Fibroblast of lung (primary cell): ENCODE measurements around the gene COX4I2. TPM values are rescaled to one million over a fixed set of nuclear protein-coding genes. Genes with fewer than 3 reads are reported as not detected.
A peak's percentile ranks its signal among the peaks of the same experiment; 100 is the strongest.

ENCODE experiments used
- DNase-seq, 2 donors: peaks; one replicate each; pipeline versions ENCODE4 v3.0.0 to v3.0.0-alpha.2; 2010; ENCODE audit warnings: low read depth in 2 of 2
- H2AFZ ChIP-seq: 2 replicates; pipeline ENCODE4 v1.5.1; 2012; ENCODE audit warnings: low read length, control low read depth, inconsistent platforms
- H3K27ac ChIP-seq: 2 replicates; pipeline ENCODE4 v1.5.1; 2011; ENCODE audit warnings: low read length, control low read depth; ENCODE audit not compliant: insufficient read depth
- H3K27me3 ChIP-seq: 2 replicates; pipeline ENCODE4 v1.5.1; 2011; ENCODE audit warnings: mild to moderate bottlenecking, low read length; ENCODE audit not compliant: control insufficient read depth, insufficient read depth
- H3K36me3 ChIP-seq: 2 replicates; pipeline ENCODE4 v1.5.1; 2011; ENCODE audit warnings: low read length; ENCODE audit not compliant: control insufficient read depth, insufficient read depth
- H3K4me1 ChIP-seq: 2 replicates; pipeline ENCODE4 v1.5.1; 2011; ENCODE audit warnings: low read length; ENCODE audit not compliant: control insufficient read depth, insufficient read depth; ENCODE audit errors: extremely low read depth
- H3K4me2 ChIP-seq: 2 replicates; pipeline ENCODE4 v1.5.1; 2011; ENCODE audit warnings: low read length, control low read depth; ENCODE audit not compliant: insufficient read depth; ENCODE audit errors: extremely low read depth
- H3K4me3 ChIP-seq, 4 experiments: fragments of 200-600 bp in 1 of 4; sonication (generic) in 1 of 4; replicated peaks in 1 of 4; 2 replicates each; pipeline ENCODE4 v1.5.1; 2011 to 2016; ENCODE audit warnings: low read length in 4 of 4, low read depth in 3 of 4, mild to moderate bottlenecking in 3 of 4, control low read depth in 2 of 4, inconsistent platforms in 1 of 4, mixed read lengths in 1 of 4; ENCODE audit not compliant: insufficient read depth in 1 of 4; ENCODE audit errors: control extremely low read depth in 1 of 4
- H3K79me2 ChIP-seq: 2 replicates; pipeline ENCODE4 v1.5.1; 2012; ENCODE audit warnings: mild to moderate bottlenecking, low read length, inconsistent platforms; ENCODE audit not compliant: control insufficient read depth, insufficient read depth
- H3K9ac ChIP-seq: 2 replicates; pipeline ENCODE4 v1.5.1; 2011; ENCODE audit warnings: mild to moderate bottlenecking, low read length, control low read depth; ENCODE audit not compliant: insufficient read depth
- H3K9me3 ChIP-seq: 2 replicates; pipeline ENCODE4 v1.5.1; 2012; ENCODE audit warnings: low read depth, low read length; ENCODE audit not compliant: control insufficient read depth, insufficient read depth
- H4K20me1 ChIP-seq: 2 replicates; pipeline ENCODE4 v1.5.1; 2011; ENCODE audit warnings: low read length; ENCODE audit not compliant: control insufficient read depth, insufficient read depth; ENCODE audit errors: extremely low read depth
- EZH2 ChIP-seq: IDR thresholded peaks from 2 replicates; pipeline ENCODE4 v1.5.1; 2012; ENCODE audit warnings: low read length, control low read depth, mild to moderate bottlenecking; ENCODE audit errors: missing control alignments
- polyA plus RNA-seq, 2 donors: library from polyadenylated mRNA; depleted of rRNA in 1 of 2; stranded (reverse) in 1 of 2; unstranded in 1 of 2; fragments of >200 nt; gene quantifications; 2 replicates each; pipeline ENCODE4 v1.2.1, GENCODE V29; 2011 to 2012; ENCODE audit warnings: missing spikeins in 1 of 2
- total RNA-seq: library from RNA; depleted of rRNA; stranded (reverse); fragments of >200 nt; gene quantifications from 2 replicates; pipeline ENCODE4 v1.2.1, GENCODE V29; 2014
- TF ChIP-seq, protein P1 (sequence below), 2 donors: IDR thresholded peaks in 1 of 2; conservative IDR thresholded peaks in 1 of 2; 1 replicate in 1 of 2; 2 replicates in 1 of 2; pipeline ENCODE4 v1.5.1; 2011 to 2012; ENCODE audit warnings: low read length in 2 of 2, control low read depth in 1 of 2, inconsistent platforms in 1 of 2, low read depth in 1 of 2, mild to moderate bottlenecking in 1 of 2

The COX4I2 gene
- total and polyA plus RNA-seq, 2 donors (not counting 1 experiment from before 2014, with no cell fraction given) = not detected

DNA sequence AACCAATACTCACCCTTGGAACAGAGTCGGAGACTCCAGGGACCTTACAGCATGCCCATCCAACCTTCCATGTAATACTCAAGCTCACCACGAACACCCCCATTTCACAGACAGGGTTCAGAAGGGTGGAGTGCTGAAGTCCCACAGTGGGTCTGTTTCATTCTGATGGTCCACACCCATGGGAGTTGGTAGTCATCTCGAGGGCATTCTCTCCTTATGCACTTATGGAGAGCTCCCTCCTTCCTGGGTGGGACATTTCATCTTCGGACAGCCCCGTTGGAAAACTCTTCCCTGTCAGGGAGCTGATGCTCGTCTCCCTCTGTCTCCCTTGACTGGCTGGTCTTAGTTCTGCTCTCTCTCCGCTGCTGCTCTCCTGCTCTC lies 38.9 kb downstream of the COX4I2 start:
- Histone ChIP-seq H3K4me1 (peaks cover 27% of the 10 kb centered on the region), H2AFZ (no peak overlapping the region), H3K79me2 (peaks cover 80% of the 10 kb centered on the region), H3K4me3 (no peak overlapping the region), H3K9ac (no peak overlapping the region), H3K27ac (peak overlapping the region; percentile 82), H3K9me3 (no peaks in the 10 kb centered on the region), H3K4me2 (no peak overlapping the region), H3K36me3 (peaks cover 8% of the 10 kb centered on the region), H4K20me1 (no peaks in the 10 kb centered on the region), H3K27me3 (no peaks in the 10 kb centered on the region)
- DNase-seq = no peak
- TF ChIP-seq EZH2 = no peak
- TF ChIP-seq, protein P1, sequence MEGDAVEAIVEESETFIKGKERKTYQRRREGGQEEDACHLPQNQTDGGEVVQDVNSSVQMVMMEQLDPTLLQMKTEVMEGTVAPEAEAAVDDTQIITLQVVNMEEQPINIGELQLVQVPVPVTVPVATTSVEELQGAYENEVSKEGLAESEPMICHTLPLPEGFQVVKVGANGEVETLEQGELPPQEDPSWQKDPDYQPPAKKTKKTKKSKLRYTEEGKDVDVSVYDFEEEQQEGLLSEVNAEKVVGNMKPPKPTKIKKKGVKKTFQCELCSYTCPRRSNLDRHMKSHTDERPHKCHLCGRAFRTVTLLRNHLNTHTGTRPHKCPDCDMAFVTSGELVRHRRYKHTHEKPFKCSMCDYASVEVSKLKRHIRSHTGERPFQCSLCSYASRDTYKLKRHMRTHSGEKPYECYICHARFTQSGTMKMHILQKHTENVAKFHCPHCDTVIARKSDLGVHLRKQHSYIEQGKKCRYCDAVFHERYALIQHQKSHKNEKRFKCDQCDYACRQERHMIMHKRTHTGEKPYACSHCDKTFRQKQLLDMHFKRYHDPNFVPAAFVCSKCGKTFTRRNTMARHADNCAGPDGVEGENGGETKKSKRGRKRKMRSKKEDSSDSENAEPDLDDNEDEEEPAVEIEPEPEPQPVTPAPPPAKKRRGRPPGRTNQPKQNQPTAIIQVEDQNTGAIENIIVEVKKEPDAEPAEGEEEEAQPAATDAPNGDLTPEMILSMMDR (conservative IDR thresholded peaks at IDR 0.05 in 1 of 2, IDR thresholded peaks at IDR 0.05 in 1 of 2; ENCODE audit: low read depth in 1 of 2, low read length in 2 of 2) = no peak

DNA sequence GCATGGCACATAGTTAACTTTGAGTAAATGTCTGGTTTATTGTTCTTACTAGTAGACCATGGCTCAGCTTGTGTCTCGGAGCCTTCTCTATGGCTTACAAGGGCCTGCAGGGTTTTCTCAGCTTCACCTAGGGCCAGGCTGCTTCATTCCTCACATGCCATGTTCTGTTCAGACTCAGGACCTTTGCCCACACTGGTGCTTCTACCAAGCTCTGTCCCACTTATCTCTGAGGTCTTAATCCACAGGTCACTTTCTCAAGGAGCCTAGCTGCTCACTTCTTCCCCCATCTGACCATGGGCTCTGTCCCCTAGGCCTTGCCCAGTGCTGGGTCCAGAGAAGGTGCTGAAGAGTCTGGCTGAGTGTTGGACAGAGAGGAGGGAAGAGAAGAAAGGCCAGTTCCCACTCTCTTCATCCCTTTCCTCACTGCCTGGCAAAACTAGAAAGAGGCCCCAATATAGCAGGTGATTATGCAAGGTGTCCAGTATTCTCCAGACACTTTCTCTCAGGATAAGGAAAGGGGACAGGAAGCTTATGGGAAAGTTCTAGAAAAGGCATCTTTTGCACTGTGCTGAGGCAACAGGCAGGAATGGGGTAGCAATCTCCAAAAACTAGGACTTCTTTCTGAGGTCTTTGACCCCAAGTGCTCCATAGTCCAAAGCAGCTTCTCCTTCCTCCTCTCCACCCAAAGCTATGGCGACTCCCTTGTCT lies 40.0 kb downstream of the COX4I2 start:
- Histone ChIP-seq H3K4me2 (no peak overlapping the region), H3K9ac (no peak overlapping the region), H3K9me3 (no peaks in the 10 kb centered on the region), H3K4me3 (no peak overlapping the region), H3K27me3 (no peaks in the 10 kb centered on the region), H3K27ac (no peak overlapping the region), H3K36me3 (peaks cover 8% of the 10 kb centered on the region), H4K20me1 (no peaks in the 10 kb centered on the region), H3K79me2 (peaks cover 84% of the 10 kb centered on the region), H2AFZ (no peak overlapping the region), H3K4me1 (peaks cover 27% of the 10 kb centered on the region)
- no peak for DNase-seq
- no peak for TF ChIP-seq EZH2
- TF ChIP-seq, protein P1 (conservative IDR thresholded peaks at IDR 0.05 in 1 of 2, IDR thresholded peaks at IDR 0.05 in 1 of 2; ENCODE audit: low read depth in 1 of 2, low read length in 2 of 2) = no peak

- Histone ChIP-seq H3K36me3 (peaks cover 7% of the 10 kb centered on the region), H4K20me1 (no peaks in the 10 kb centered on the region), H3K4me3 (no peak overlapping the region), H3K9ac (no peak overlapping the region), H3K79me2 (peaks cover 83% of the 10 kb centered on the region), H2AFZ (no peak overlapping the region), H3K4me1 (peaks cover 30% of the 10 kb centered on the region), H3K27me3 (no peaks in the 10 kb centered on the region), H3K27ac (no peak overlapping the region), H3K9me3 (no peaks in the 10 kb centered on the region), H3K4me2 (no peak overlapping the region)
- TF ChIP-seq EZH2 = no peak
- TF ChIP-seq, protein P1 (conservative IDR thresholded peaks at IDR 0.05 in 1 of 2, IDR thresholded peaks at IDR 0.05 in 1 of 2; ENCODE audit: low read depth in 1 of 2, low read length in 2 of 2) = no peak
- peak in 1 of 2 donors; percentile 77 for DNase-seq
Observed at GRCh38 chr20:31678389-31679356, 41.0 kb downstream of the COX4I2 start.
